HG02943 (cell line): ENCODE measurements around the gene DIP2C.
"Not testable (repeated sequence)": the region's sequence is repeated elsewhere in the genome, so short reads cannot be mapped to it uniquely, and the experiment has no call there.

Experiments
- ATAC-seq: cut with Tn5 transposase; IDR thresholded peaks from one replicate; pipeline ENCODE4 v1.9.1; 2021; ENCODE audit warnings: mild to moderate bottlenecking, low read depth, moderate library complexity; ENCODE audit not compliant: unreplicated experiment

Gene DIP2C

DNA sequence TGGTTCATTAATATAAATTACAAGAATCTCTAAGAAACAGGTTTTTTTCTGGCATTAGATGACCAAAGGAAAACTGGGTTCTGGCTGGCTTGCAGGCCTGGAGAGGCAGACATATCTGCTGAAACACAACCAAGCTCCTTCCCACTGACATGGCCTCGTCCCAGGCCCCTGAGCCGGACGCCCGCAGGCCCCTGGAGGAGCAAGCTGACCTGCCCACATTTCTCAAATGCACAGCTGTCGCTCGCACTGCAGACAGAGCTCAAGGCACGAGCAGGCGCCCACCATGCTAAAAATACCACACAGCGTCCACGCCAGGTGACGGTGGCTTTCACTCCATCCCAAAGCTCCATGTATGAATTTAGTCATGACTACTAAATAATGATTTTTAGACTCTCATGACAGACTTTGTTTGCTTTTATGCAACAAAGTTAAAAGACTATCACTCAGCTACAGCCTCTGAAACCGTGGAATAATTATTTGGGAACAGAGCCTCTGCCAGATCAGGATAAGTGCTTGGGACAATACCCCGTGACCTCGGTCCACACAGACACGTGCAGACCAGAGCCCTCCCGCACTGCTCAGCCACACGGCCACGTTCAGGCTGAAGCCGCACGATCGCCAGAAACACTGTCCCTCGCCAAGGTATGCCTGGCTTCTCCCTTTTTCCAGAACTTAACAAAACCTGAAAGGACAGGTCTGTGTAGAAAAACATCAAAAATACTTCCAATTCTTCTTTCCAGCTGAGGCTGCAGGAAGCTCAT, 71.1 kb downstream of the DIP2C start:
- ATAC-seq, result no peak

DNA sequence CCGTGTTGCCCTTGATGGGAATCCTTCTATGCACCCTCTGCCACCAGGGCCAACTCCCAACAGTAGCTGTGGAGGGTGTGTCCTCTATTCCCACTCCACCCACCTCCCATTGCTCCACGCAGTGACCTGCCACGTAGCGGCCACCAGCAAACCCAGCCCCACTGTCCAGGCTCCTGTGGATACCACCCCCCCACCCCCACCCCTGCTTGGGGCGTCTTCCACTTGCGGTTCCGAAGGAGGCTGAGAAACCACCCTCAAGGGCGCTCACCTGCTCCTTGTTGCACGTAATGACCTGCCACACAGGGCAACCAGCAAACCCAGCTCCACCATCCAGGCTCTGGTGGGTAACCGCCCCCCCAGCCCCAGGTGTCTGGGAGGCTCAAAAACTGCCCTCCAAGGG, 72.0 kb downstream of the DIP2C start:
- ATAC-seq, result no peak

DNA sequence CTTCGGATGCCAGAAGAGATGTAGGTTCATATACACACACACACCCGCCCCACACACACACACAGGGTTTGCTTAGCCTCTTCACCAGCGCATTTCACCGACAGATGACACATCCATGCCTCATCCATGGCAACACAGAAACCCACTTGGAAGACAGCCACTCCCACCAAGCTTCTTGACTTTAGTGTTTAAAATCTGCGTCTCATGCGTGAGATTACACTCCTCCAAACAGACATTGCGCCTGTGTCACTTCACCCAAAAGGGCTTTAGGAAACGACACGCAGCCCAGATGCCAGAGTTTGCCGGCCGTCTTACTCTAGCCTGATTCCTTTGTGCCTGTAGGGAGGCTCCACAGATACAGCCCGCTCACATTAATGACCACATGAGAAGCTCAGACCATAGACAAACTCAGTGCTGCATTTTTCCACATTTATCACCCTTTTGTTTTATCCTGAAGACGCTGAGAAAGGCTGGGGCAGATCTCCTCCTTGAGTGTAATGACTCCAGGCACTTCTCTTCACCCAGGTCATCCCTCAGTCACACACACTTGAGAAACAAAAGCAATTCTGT, 73.8 kb downstream of the DIP2C start:
- no peak for ATAC-seq

GRCh38 chr10:614790-615582, 74.5 kb downstream of the DIP2C start:
- ATAC-seq, result no peak

DNA sequence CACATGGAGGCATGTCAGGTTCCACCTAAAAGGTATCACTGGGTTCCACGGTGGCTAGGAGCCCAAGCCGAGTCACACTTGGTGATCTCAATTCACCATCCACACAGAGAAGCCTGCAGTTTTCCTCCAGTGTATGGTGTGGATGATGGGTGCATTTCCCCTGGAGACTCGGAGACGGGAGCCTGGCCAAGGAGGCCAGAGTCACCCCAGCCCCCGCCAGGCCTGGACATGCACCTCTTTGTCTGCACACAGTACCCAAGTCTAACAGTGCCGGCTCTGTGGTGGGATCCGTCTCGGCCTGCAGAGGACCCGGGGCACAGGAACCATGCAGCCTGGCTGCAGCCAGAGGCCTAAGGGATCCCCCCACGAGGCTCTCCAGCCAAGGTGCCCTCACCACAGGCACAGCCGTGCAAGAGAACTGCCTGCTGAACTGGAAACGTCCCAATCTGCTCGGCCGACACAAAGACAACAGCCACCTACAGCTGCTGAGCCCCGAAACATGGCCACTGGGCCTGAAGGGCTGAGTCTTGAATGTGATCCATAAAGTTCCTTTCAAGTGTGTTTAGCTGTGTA, 75.2 kb downstream of the DIP2C start:
- no peak for ATAC-seq

DNA sequence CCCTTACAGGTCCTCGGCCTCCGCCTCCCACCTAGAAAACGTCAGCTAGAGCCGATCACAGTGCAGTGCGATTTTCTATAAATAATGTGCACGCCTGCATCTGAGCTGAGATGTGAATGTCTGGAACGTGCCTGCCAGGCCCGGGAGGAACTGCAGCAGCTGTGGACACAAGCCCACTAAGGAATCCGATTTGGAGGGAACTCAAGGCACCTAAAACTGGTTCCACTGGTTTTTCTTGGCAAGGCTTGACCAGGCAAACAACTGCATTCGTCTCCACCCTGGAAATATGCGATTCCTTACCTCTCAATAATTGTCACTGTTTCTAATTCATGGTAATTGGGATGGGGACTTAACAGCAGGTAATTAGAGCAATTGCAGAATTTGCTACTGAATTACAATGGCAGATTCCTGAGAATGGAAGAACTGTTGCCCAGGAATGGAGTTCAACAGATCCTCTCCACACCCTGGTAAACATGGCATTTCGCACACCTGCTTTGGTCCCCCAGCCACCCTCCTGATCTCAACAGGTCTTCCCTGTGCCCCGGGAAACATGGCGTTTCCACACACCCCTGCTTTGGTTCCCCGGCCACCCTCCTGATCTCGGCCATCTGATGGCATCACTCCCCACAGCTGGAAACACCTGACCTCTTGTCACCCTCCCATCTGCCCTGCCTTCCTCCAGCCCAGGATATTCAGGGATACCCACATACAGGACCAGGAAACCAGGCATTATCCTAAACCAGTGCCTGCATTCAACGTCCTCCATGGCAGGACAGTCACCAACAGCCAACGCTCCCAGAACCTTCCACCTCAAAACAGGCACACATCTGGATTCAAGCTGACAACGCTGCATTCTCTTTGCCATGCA, 76.0 kb downstream of the DIP2C start:
- ATAC-seq, result no peak

DNA sequence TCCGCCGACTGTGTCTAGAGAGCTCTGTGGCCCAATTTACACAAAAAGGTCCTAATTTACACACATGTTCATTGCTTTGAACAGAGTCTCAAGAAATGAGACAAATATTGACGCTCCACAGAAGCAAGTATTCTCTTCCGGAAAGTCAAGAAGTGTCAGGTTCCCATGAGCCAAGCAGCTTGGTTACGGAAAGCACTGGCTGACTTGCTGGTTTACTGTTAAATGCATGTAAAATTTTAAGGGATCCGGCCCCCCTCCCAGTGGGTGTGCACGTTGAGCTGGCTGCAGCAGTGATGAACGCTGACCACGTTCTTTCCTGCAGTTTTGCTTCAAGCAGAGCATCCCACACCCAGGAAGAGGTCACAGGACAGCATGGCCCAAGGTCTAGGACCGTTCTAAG, 76.8 kb downstream of the DIP2C start:
- ATAC-seq, result no peak

DNA sequence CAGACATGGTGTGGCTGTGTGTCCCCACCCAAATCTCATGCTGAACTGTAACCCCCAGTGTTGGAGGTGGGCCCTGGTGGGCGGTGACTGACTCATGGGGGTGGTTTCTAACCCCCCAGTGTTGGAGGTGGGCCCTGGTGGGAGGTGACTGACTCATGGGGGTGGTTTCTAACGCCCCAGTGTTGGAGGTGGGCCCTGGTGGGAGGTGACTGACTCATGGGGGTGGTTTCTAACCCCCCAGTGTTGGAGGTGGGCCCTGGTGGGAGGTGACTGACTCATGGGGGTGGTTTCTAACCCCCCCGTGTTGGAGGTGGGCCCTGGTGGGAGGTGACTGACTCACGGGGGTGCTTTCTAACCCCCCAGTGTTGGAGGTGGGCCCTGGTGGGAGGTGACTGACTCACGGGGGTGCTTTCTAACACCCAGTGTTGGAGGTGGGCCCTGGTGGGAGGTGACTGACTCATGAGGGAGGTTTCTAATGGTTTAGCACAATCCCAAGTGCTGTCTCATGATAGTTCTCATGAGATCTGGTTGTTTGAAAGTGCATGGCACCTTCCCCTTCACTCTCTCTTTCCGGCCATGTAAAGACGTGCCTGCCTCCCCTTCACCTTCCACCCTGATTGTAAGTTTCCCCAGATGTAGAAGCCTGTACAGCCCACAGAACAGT, 78.7 kb downstream of the DIP2C start:
- not testable (repeated sequence) for ATAC-seq

GRCh38 chr10:609868-610545, 79.5 kb downstream of the DIP2C start:
- no peak for ATAC-seq

- ATAC-seq, result no peak
These were observed 80.2 kb downstream of the DIP2C start for GRCh38 chr10:609262-609658.

DNA sequence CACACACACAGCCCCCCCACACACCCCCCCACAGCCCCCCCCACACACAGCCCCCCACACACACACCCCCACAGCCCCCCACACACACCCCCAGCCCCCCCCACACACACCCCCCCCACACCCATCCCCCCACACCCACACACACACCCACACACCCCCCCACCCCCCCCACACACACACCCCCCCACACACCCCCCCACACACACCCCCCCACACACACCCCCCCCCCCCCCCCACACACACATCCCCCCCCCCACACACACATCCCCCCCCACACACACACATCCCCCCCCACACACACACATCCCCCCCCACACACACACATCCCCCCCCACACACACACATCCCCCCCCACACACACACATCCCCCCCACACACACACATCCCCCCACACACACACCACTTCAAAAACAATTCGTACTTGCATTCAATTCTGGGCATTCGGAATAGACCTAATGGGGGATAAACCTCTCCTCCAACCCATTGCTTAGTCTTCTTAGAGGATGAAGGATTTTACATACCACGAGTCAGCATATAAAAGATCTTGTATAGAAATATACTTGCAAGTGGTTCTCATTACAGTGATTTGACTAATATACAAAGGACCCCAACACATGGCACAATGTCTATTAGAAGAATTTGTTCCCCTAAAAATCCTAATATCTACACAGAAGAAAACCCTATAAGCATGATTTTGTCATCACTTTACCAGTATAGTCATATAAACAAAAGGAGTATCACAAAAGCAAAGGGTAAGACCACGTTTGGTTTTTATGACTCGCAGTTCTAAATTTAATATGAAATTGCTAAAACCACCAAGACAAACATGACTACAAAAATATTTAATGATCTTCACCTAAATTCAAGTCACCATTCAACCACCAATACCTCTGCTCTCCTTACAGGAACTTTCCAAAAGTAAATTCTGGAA, 80.9 kb downstream of the DIP2C start:
- no peak for ATAC-seq

- ATAC-seq, result no peak
These were observed 81.8 kb downstream of the DIP2C start for GRCh38 chr10:607545-608185.

GRCh38 chr10:606762-607544, 82.5 kb downstream of the DIP2C start:
- ATAC-seq, result no peak

GRCh38 chr10:605632-606325, 83.7 kb downstream of the DIP2C start:
- ATAC-seq, result no peak

DNA sequence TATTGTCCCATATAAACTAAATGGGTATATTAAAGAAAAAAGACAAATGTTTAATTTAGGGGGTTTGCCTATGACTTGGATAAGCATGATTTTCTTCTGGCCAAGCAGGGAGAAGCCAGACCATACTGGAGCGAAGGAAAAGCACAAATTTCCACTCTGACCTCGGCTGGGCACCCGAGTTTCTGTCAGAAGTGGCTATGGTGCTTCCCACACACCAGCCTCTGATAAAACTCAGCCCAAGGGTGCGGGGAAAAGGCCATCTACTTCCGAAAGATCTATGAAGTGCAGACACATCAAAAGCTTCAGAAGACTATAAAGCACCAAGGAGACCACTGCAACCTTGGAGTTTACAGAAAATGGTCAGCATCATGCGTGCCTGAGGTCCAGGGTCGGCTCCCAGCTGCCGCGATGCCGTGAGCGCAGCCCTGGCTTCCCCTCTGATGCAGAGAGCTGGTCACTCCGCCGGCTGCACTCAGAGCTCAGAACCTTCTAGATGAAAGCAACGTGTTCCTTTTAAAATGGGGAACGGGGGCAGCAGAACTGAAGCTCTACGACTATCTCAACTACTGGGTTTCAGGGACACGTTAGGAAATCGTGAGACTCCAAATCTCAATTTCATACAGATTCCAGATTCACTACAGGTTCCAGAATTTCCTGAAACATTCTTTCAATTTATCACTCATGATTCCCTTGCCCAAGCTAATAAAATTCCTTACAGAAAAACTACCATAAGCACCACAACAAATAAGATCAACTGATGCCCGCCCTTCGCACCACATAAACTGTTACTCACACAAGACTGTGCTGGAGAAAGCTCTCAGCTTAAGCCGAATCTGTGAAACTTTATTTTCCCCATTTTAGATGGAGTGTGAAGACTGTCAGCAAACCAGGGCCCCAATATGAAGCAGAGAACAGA, 84.5 kb downstream of the DIP2C start:
- no peak for ATAC-seq
